ENCODE data around the gene RPL22L1.
A peak's percentile ranks its signal among the peaks of the same experiment; 100 is the strongest.

DNA sequence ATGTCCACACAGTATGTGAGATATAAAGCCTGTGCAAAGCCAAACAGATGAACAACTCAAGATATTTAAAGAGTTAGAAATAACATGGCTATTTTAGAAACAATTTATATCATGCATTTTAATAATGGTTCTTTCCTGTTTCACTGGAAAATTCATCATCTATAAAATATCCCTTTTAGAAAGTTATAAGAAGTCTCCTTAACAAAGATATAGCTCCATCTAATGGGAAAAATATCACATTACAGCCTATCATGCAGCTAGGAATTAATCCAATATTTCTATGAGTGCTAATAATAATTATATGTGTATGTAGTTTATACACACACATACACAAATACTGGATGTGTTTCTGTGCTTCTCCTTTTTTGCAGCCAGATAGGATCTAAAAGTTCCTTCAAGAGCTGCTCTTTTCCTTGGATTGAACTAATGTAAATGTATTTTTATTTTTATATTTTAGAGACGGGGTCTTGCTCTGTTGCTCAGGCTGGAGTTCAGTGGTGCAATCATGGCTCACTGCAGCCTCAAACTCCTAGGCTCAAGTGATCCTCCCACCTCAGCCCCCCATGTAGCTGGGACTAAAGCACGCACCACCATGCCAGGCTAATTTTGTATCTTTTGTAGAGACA lies 21.6 kb downstream of the RPL22L1 start:
- TF ChIP-seq, protein P1, sequence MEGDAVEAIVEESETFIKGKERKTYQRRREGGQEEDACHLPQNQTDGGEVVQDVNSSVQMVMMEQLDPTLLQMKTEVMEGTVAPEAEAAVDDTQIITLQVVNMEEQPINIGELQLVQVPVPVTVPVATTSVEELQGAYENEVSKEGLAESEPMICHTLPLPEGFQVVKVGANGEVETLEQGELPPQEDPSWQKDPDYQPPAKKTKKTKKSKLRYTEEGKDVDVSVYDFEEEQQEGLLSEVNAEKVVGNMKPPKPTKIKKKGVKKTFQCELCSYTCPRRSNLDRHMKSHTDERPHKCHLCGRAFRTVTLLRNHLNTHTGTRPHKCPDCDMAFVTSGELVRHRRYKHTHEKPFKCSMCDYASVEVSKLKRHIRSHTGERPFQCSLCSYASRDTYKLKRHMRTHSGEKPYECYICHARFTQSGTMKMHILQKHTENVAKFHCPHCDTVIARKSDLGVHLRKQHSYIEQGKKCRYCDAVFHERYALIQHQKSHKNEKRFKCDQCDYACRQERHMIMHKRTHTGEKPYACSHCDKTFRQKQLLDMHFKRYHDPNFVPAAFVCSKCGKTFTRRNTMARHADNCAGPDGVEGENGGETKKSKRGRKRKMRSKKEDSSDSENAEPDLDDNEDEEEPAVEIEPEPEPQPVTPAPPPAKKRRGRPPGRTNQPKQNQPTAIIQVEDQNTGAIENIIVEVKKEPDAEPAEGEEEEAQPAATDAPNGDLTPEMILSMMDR (IDR thresholded peaks at IDR 0.05) = peak; percentile 39
- TF ChIP-seq EZH2 (IDR thresholded peaks at IDR 0.05; ENCODE audit: borderline replicate concordance, insufficient read depth, low read depth, low read length, poor library complexity, severe bottlenecking) = no peak
